Right lobe of liver (tissue), 4 donors: ENCODE data around the gene HDAC4.

Source experiments
- POLR2A ChIP-seq: fragments of 450-650 bp; IDR thresholded peaks from one replicate; pipeline ENCODE4 v1.6.1; 2017; ENCODE audit warnings: antibody characterized with exemption, mild to moderate bottlenecking
- TF ChIP-seq, protein P1 (sequence below), 4 donors: fragments of 200-600 bp in 3 of 4; fragments of 450-650 bp in 1 of 4; IDR thresholded peaks; one replicate each; pipeline versions ENCODE4 v1.5.1 to v1.8.0; 2016 to 2022; ENCODE audit warnings: antibody characterized with exemption in 4 of 4, mild to moderate bottlenecking in 2 of 4
- donor health status: DM: no; HTN: no; CAD: no.
- donor health status: DM: no; HTN: no; CAD: no.
- donor health status: DM: no; HTN: yes; CAD: no.

DNA sequence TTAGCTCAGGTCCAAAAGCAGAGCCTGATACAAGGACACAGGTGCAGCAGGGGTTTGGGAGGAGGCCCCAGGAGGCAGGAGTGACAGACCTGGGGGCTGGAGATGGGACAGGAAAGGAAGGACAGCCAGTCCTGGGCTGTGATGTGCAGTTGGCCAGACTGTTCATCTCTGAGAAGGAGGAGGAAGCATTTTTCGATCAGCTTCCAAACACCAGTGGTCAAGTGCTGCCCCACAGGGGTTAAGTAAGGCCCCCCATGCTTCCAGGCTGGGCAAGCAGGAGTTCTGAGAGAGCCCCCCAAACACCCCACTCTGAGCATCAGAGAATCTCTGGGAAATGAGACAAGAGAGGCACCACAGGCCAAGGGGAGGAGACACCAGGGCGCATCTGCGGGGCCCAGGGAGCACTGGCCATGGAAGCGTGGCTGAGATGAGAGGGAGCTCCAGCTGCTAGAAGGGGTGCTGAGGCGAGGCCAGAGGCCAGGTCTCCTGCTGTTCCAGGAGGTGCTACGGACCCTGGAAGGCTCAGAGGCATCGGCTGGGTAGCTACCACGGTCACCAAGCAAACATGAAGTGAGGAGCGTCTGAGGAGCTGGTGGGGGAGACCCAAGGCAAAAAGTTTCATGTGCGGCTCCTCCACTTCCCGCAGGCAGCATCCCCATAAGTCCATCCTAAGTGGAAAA, 5.6 kb upstream of the HDAC4 start:
- TF ChIP-seq, protein P1, sequence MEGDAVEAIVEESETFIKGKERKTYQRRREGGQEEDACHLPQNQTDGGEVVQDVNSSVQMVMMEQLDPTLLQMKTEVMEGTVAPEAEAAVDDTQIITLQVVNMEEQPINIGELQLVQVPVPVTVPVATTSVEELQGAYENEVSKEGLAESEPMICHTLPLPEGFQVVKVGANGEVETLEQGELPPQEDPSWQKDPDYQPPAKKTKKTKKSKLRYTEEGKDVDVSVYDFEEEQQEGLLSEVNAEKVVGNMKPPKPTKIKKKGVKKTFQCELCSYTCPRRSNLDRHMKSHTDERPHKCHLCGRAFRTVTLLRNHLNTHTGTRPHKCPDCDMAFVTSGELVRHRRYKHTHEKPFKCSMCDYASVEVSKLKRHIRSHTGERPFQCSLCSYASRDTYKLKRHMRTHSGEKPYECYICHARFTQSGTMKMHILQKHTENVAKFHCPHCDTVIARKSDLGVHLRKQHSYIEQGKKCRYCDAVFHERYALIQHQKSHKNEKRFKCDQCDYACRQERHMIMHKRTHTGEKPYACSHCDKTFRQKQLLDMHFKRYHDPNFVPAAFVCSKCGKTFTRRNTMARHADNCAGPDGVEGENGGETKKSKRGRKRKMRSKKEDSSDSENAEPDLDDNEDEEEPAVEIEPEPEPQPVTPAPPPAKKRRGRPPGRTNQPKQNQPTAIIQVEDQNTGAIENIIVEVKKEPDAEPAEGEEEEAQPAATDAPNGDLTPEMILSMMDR (IDR thresholded peaks at IDR 0.05), result no peak
- no peak for TF ChIP-seq POLR2A
